DOHH2 (cell line): ENCODE data around the gene ANXA5.

Experiments
- EZH2phosphoT487 ChIP-seq: fragments of 200-600 bp; sonication (generic); IDR thresholded peaks from 2 replicates; pipeline ENCODE4 v1.6.1; 2017; ENCODE audit warnings: borderline replicate concordance, mild to moderate bottlenecking, antibody characterized with exemption, low read length, moderate library complexity, mixed read lengths
- TF ChIP-seq, protein P1 (sequence below): fragments of 200-600 bp; sonication (generic); IDR thresholded peaks from one replicate; pipeline ENCODE4 v1.5.1; 2014; ENCODE audit warnings: antibody characterized with exemption, mild to moderate bottlenecking, low read depth, low read length; ENCODE audit not compliant: poor library complexity, severe bottlenecking

GRCh38 chr4:121690001-121690400 lies 6.8 kb downstream of the ANXA5 start:
- TF ChIP-seq, protein P1, sequence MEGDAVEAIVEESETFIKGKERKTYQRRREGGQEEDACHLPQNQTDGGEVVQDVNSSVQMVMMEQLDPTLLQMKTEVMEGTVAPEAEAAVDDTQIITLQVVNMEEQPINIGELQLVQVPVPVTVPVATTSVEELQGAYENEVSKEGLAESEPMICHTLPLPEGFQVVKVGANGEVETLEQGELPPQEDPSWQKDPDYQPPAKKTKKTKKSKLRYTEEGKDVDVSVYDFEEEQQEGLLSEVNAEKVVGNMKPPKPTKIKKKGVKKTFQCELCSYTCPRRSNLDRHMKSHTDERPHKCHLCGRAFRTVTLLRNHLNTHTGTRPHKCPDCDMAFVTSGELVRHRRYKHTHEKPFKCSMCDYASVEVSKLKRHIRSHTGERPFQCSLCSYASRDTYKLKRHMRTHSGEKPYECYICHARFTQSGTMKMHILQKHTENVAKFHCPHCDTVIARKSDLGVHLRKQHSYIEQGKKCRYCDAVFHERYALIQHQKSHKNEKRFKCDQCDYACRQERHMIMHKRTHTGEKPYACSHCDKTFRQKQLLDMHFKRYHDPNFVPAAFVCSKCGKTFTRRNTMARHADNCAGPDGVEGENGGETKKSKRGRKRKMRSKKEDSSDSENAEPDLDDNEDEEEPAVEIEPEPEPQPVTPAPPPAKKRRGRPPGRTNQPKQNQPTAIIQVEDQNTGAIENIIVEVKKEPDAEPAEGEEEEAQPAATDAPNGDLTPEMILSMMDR = no peak
- no peak for TF ChIP-seq EZH2phosphoT487
